SKM-1 (cell line): ENCODE measurements around the gene RAD51AP2.
"Not testable (repeated sequence)": the region's sequence is repeated elsewhere in the genome, so short reads cannot be mapped to it uniquely, and the experiment has no call there.

Source experiments
- DNase-seq: peaks from one replicate; lab custom pipeline; 2025; ENCODE audit not compliant: unreplicated experiment; lab: John Stamatoyannopoulos, UW

The RAD51AP2 gene

DNA sequence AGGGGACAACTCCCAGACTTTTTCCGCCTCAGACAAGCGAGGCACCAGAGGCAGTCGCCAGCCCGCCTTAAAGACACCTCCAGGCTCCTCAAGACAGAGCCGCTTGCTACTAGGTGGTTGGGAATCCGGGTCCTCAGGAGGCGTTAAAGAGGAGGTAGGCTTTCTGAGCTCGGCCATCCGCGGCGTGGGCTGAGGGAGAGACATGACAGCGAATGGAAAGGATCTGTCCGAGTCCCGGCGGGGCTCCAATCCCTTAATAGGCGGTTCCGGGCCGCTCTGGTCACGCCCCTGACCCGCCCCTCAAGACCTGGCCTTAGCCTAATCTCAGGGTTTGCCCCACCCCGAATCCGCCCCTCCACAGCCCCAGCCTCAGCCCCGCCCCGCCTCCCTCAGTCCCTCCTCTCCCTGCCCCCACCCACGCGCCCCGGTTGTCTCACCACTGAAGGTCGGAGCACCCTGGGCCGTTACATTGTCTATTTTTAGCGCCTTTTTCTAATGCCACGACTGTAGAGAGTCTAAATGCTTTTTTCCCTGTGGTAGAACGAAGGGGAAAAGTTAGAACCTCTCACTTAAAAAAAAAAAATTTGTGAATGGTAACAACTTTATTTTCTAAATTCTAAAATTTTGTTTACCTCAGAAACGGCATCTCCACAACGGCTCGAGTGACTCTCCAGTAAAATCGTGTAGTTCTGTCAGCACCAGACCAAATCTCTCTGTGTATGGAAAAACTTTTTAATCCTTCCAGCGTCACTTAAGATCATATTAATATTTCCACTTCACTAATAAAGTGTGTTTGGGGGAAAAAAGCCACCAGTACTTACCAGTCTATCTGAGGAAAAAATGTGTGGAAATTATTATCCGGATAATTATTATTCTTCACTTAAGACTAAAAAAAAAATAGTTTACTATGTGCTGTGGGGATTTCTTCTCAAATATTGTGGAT is at the start of gene RAD51AP2:
RAD51AP2 (minus strand) TSS at position 229 of the 943 bp plus-strand sequence; CDS start at position 204, 25 bp downstream.
- peak; percentile 68 for DNase-seq

DNA sequence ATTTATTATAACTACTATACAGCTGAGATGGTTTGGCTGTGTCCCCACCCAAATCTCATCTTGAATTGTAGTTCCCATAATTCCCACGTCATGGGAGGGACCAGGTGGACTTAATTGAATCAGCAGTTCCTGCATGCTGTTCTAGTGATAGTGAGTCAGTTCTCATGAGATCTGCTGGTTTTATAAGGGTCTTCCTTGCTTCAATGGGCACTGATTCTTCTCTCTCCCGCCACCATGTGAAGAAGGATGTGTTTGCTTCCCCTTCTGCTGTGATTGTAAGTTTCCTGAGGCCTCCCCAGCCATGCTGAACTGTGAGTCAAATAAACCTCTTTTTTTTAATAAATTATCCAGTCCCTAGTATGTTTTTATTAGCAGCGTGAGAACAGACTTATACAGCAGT is 47.5 kb upstream of the RAD51AP2 start:
- not testable (repeated sequence) for DNase-seq

DNA sequence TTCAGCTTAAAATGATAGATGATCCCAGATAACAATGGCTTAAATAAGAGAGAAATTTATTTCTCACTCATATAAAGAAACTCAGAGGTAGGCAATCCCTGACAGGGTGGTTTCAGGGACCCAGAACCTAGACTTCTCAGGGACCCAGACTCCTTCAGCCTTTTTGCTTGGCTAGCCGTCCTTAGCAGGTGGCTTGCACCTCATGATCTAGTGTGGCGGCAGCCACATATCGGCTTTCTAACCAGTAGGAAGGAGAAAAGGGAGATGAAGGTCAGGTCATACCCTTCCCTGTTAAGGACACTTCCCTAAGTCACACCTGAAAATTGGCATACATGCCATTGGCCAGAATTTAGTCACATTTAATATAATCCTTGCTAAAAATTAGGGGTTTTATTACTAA is 40.6 kb upstream of the RAD51AP2 start:
- DNase-seq = no peak

DNA sequence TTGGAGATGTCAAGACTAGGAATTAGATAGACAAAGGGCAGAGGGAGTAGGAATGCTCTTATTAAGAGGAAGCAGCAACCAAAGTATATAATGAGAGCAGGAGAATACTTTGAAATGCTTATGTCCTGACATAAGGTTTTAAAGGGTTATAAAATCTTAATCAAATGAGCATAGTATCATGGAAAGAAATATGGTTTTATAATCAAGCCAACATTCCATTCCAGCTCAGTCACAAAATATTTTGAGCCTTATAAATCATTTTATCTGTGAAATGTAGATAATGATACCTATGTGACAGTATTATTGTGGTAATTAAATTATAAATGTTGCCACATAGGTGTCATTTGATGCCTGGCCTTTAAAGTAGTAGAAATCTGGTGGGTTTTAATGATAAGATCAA is 39.8 kb upstream of the RAD51AP2 start:
- DNase-seq = no peak

DNA sequence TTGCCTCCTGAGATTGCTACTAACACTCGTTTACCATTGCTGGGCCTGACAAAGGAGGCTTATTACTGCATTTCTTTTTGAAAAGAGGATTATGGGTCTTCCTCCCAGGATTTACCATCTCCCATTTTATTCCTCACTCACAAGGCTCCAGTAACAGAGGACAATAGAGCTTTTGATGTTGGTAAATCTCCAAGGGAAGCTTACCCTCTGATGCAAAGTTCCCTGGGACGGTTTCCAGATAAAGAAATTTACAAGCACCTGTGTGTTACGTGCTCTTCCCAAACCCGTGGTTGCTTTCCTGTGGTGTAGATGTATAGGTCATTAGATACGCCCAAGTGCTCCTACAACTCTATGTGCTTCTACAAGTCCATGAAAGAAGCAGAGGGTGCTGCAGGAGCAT is 39.4 kb upstream of the RAD51AP2 start:
- no peak for DNase-seq

DNA sequence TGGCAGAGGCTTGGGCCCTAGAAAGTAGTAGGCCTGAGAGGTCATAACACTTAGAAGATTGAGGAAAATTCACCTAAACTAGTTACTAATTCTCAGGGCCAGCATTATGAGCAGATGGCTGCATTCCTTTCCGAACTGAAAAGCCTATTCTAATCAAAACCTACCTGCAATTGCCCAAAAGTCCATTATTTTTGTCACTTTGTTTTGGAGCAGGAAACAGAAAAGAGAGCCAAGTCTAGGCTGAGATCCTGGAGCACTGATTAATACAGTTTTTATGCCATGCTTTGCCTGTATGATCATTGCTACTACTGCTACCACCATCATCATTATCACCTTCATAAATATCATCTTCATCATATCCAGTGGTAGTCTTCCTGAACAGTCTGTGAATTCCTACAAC is 36.9 kb upstream of the RAD51AP2 start:
- DNase-seq = no peak

DNA sequence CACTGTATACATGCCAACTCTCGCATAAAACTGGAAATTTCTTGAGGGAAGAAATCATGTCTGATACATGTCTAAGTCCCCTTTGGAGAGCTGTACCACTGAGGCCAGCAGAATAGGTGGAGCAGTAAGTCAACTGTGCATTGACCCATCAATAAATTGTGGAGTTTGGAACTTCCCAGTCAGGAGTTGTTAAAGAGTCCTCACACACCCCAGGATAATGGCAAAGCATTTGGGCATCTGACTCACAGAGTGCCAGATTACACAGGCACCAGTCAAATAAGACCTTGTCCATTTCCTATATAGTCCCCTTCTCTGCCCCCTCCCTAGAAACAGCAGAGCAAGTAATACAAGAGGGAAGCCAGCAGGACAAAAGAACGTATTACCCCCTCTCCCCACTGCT is 32.7 kb upstream of the RAD51AP2 start:
- no peak for DNase-seq

DNA sequence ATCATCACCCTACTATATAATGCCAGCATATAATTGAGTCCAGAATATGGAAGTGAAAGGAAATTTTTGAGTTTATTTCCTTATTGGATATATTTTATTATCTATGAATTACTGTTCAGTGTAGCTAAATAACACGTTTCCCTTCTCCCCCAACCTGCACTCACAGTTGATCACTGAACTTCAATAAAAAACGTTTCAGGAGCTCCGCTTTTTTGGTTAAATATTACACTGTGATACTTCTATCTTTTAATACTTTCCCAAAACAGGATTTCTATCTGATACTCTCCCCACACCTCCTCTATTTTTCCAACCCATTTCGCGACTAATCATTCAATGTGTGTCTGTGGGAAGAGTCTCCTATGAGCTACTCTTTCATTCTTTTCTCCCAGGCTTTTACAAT is 29.5 kb upstream of the RAD51AP2 start:
- DNase-seq = no peak

DNA sequence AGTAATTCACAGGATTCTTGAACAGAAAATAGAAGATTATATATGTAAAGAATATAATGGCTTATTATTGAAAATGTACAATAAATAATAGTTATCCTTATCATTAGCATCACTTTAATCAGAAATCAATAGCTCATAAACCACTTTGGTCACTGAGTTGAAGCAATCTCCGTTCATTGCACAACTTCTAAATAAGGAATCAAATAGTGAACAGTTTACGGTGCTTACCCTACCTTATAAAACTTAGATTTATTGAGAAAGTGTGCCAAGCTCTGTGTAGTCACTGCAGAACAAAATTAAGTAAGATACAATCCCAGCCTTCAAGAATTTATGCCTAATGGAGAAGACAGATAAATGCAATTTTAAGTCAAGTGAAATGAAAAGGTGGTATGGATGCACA is 29.0 kb upstream of the RAD51AP2 start:
- DNase-seq = no peak

DNA sequence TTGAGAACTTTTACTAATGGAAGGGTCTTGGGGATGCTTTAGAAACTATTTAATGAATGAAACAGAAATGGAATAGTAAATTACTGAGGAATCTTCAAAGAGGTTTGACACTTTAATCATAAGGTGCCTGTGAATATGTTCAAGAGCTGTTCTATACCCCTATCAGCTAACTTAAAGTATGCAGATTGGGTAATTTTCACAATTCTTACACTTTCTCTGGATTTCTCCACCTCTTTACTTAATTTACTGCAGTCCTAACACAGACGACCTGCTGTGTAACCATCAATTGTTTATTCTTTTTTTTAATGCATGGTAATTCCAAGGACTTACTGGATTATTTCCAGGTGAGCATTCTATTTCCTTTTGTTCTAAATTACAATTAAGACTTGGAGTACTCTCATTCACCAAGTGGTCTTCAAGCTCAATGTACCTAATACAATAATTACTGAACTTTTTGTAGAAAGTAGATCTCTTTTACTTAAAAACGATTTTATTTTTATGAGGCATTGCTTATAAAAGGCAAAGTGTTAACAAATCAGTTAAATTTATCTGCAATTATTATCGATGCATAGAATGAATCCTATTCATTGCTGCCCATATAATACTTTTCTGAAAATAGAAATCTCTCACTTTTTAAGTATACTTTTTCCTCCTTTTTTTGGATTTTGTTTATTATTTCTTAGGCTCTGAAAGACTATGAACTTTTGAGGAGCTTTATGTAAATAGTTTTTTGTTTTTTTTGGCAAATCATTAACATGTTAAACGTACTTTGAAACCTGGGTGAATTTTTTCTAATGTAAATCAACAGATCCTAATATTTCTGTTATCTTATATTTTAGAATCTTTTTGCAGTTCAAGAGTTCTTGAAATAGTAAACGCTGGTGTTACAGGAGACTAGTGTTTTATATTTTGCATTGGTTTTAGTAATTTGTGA is 27.7 kb upstream of the RAD51AP2 start:
- no peak for DNase-seq

DNA sequence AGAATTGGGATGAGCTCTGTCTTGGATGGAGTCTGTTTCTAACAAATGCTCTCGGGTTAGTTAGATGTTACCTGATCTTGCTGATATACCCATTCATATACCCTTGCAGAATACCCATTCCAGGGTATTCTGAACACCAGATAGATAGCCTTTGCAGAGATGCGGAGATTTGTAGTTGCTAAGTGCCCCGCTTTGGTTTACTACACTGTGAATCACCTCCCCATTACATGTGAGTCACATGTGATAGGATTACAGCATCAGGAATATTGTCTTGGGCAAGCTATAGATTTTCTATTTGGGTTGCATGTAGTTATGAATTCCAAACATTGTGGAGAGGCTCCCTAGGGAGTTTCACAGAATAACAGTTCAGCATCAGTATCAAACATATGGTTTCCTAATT is 26.0 kb upstream of the RAD51AP2 start:
- no peak for DNase-seq

DNA sequence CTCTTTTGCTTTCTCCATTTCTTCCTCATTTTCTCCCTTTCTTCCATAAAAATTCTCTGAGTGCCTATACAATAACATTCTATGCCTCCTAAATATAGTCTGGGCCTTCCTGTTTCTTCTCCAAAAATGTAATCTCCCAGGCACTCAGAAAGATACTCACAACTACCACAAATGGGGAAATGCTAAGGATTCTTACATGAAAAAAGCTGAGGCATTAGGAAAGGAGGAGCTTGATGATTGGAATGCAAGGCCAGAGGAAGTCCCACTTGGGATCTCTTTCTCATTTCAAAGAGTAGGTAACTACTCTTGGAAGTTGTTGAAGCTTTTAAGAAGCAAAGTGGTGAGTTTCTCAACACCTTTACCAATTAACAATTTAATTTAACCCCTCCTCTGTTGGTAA is 25.6 kb upstream of the RAD51AP2 start:
- no peak for DNase-seq

DNA sequence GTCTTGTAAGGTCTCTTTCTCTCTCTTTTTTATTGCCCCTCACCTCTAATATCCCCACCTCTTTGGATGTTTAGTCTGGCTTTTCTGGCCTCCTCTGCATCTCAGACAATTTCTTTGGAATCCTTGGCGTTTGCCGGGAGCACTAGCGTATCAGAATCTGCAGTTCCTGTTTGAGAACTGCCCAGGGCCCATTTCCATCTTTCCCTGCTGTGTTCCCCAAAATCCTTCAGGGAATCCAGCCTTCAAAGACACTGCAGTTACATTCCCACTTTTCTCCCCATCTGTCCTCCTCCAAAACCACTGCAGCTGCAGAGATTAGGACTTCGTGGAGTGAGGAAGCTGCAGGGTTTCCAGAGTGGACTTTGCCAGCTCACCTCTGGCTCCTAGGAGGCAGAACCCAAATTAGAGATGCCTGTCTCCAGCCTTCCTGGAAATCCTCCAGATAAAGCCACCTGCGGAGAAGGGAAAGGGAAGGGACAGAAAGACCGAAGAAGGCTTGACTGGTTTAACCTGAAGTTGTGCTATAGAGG is 25.0 kb upstream of the RAD51AP2 start:
- DNase-seq = no peak

DNA sequence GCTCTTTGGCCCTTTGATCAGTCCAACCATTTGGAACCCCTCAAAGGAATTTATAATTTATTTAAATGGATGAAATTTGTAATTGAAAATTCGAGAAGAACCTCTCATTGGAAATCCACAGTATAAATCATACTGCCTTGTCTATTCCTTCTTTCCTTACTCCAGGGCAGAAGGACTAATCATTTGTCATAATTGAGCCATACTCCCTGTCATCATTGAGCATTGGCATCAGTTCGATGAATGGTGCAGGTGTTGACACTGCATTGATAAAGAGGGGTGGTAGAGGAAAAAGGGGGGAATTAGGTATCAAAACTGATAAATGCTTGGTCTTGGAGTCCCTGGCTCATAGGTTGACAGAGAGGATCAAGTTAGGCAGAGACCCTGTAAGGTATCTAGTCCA is 24.2 kb upstream of the RAD51AP2 start:
- no peak for DNase-seq

DNA sequence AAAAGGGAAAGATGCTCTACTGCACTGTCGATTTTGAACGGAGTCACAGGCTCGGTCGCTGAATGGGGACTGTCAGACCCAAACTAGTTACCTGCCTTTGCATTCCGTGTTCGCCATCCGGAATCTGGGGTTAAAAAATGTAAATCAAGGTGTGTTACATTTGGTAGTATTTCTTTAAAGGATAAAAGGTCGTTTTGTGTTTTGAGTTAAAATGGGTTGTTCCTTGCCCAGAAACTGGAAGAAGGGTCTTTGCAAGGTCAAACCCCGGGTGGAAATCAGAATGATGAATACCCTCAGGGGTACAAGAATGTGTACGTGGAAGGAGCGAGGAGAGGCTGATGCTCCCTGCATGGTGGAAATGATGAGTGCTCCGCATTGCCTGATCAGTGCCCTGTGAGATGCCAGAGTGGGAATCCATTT is 23.3 kb upstream of the RAD51AP2 start:
- DNase-seq = no peak

DNA sequence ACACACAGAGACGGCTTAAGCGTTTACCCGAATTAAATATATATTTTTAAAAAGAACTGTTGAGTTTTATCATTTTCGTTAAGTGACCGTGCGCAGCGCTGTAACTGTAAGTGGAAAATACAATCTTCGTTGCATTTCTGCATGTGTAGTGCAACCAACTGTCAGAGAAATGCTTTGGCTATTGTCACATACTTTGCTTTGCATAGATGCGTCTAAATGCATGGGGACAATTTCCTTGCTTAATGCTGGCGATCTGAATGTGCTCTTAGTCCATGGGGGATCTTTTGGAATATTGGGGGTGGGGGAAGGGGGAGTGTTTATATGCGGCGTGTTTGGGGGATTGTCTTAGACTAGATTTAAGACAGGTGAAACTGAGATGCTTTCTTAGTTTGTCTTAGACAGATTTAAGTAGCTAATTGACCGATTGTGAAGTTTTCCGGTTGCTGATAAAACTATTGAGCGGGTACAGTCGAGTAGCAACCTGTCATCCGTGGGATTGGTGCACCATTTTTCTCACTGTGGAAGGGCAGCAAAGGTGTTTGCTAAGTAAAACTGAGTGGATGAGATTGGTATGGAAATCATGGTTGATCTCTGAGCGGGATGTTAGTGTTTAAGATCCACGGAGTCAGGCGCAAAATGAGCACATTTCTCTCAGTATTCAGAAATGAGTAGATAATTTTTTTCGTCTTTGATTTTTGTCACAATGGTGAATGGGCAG is 22.7 kb upstream of the RAD51AP2 start:
- DNase-seq = no peak

DNA sequence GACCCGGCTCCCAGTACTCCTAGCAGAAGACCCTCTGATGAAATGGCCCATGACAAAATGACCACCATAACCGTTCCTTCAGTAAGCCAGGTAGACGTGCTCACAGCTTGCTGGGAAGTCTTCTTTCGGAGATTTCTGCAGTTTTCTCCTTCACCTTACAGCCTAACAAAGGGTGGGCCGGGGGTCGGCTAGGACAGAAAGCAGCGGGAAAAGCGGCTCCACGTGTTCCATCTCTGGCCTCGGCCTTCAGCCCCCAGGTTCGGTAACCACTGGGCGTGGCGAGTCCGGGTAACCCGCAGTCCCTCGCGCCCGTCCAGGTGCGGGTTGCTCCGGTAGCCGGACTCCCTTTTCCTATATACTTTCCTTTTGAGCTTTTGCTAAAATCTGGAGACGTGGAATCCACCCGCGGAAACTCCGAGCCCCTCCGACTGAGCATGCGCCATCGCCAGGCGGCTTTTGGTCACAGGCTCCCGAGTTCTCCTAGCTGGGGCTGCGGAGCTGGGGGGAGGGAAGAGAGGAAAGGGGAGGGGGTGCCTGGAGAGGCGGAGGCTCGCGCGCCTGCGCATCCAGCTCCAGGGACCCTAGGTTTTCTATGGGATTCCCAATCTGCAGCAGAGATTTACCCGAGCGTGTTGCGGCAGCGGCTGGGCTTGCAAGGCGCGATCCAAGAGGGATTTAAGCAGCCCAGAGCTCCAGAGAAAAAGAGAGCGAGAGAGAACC is 22.0 kb upstream of the RAD51AP2 start, which contains the start of gene VSNL1:
VSNL1 (plus strand) TSS at position 604 of the 720 bp plus-strand sequence. CDS start 51,379 bp downstream, outside the sequence.
- DNase-seq = no peak

DNA sequence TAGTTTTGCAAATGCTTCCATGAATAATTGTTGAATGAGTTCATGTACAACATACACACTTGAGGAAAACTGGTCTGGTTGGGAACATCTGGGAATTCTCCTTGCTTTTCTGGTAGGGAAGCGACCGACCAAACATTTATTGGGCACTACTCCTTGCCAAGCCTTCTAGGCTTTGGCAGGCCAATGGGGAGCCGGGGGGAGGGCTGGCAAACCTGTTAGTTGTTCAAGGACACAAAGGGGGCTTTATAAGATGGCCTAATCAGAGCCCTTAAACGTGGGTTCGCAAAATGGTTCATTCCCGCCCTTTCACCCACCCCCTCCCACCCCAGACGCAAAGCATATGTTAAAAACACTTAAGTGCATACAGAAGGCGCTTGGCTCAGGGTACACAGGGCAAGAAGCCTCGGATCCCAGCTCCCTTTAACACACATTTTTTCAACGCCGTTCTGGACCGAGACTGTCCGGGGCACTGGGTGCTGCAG is 21.4 kb upstream of the RAD51AP2 start:
- DNase-seq = no peak

DNA sequence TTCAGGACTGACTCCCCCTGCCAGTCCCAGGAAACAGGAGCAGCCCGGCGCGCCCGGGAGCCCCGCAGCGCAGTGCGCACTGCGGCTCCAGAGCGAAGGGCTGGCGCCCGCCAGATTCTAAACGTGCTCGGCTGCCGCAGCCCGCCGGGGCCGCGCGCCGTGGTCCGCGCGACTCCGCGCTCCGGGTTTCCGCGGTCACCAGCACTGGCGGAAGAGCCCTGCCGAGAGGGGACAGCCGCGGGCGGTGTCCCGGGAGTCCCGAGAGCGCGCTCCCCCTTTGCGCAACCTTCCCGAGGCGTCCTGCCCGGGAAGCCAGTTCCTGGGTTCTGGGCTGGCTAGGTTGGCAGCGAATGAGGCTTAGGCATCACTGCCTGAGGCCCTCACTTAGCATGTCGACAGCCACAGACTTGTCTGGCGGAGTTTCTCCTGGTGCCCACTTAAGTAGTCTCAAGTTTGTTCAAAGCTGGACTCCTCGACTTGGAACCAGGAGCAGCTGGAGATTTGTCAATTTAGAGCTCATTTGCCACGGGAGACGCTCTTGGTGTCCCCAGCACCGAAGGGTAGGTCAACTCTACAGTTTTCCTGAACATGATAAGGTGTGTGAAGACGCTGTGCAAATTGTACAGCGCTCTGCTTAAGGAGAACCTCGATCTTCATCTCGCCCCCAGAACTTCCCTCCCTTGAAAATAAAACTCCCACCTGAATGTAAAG is 20.8 kb upstream of the RAD51AP2 start:
- no peak for DNase-seq
